Spleen (tissue), 10 donors: ENCODE measurements around the gene CDK14. TPM values are rescaled to one million over a fixed set of nuclear protein-coding genes. Genes with fewer than 3 reads are reported as not detected.

ENCODE experiments used
- polyA plus RNA-seq, 3 donors: library from polyadenylated mRNA; stranded (reverse); fragments of 200-250 nt; gene quantifications; one replicate each; pipeline ENCODE4 v1.2.1, GENCODE V29; 2013
- total RNA-seq, 7 donors: library from RNA; depleted of rRNA in 3 of 7; stranded (reverse); fragments of >200 nt in 3 of 7; fragmentation: NEBNext Ultra II Directional in 4 of 7; extraction: Animal tissue kit (Norgen Biotek cat#: 25700) in 4 of 7; gene quantifications; one replicate each; pipeline versions ENCODE4 v1.1.0 to v1.2.1, GENCODE V29; 2016 to 2021
- donor health status: healthy with polysubstance abuse.
- donor health status: DM: no; HTN: no; CAD: no; lungs with moderate emphysema.
- donor health status: DM: no; HTN: no; CAD: no.
- donor health status: Bipolar disorder and iron deficiency.
- donor health status: healthy.
- donor health status: DM: no; HTN: no; CAD: no.
- donor health status: DM: yes; HTN: yes; CAD: no.

The CDK14 gene
- total and polyA plus RNA-seq, 10 donors: 6.6 to 109 (median 51.2) TPM

Other genes with a start within 250 kb of the CDK14 start
- gene GTPBP10, start 249.6 kb upstream of the CDK14 start, total RNA-seq: 10 to 100 TPM; 19.8 to 43.3 (median 25.7) TPM
- 10 to 100 TPM; 13.5 to 16.9 (median 14.6) TPM for gene GTPBP10, start 249.6 kb upstream of the CDK14 start, polyA plus RNA-seq
- 10 to 100 TPM in 4 of 7 donors, 1 to 10 TPM in 3; 8.5 to 17.4 (median 11.4) TPM for gene CLDN12, start 192.9 kb upstream of the CDK14 start, total RNA-seq
- gene CLDN12, start 192.9 kb upstream of the CDK14 start, polyA plus RNA-seq: 10 to 100 TPM in 1 of 3 donors, 1 to 10 TPM in 2; 3.9 to 10.3 (median 4.6) TPM
- gene PTTG1IP2, start 126.7 kb upstream of the CDK14 start, total RNA-seq: not detected
- not detected for gene PTTG1IP2, start 126.7 kb upstream of the CDK14 start, polyA plus RNA-seq